SK-N-MC (cell line): ENCODE data around the gene GPBP1.
"Not testable (repeated sequence)": the region's sequence is repeated elsewhere in the genome, so short reads cannot be mapped to it uniquely, and the experiment has no call there.

ENCODE experiments used
- DNase-seq: peaks from one replicate; pipeline ENCODE4 v3.0.0-alpha.2; 2011; ENCODE audit warnings: low read depth, low spot score
- H3K27ac ChIP-seq: fragments of 200-600 bp; sonication (generic); 2 replicates; pipeline ENCODE4 v1.5.1; 2016; ENCODE audit warnings: mixed run types
- H3K36me3 ChIP-seq: fragments of 200-600 bp; sonication (generic); 2 replicates; pipeline ENCODE4 v1.6.1; 2017; ENCODE audit warnings: antibody characterized with exemption, low read length, mixed read lengths; ENCODE audit not compliant: insufficient read depth
- H3K4me3 ChIP-seq: fragments of 200-600 bp; sonication (generic); 2 replicates; pipeline ENCODE4 v1.5.1; 2016
- H3K9ac ChIP-seq: fragments of 200-600 bp; sonication (generic); 2 replicates; pipeline ENCODE4 v1.8.0; 2017; ENCODE audit warnings: mixed run types, mixed read lengths; ENCODE audit not compliant: insufficient read length
- H3K9me3 ChIP-seq: fragments of 200-600 bp; sonication (generic); 2 replicates; pipeline ENCODE4 v1.6.1; 2017; ENCODE audit warnings: low read depth, mild to moderate bottlenecking, antibody characterized with exemption, low read length, moderate library complexity, mixed read lengths
- EZH2 ChIP-seq: fragments of 200-600 bp; sonication (generic); IDR thresholded peaks from one replicate; pipeline ENCODE4 v1.6.1; 2017; ENCODE audit warnings: antibody characterized with exemption
- FOXP2 ChIP-seq: optimal IDR thresholded peaks from 2 replicates; pipeline ENCODE3; 2011; ENCODE audit warnings: mild to moderate bottlenecking, moderate library complexity; ENCODE audit not compliant: insufficient read depth; ENCODE audit errors: extremely low read length, control extremely low read depth
- POLR2AphosphoS5 ChIP-seq: IDR thresholded peaks from 2 replicates; pipeline ENCODE4 v1.6.1; 2012; ENCODE audit warnings: mild to moderate bottlenecking, low read depth, low read length, borderline replicate concordance

GPBP1 gene

GRCh38 chr5:57276353-57276752 is 102.5 kb downstream of the GPBP1 start:
- H3K36me3 ChIP-seq: no peaks in the 10 kb centered on the region

GRCh38 chr5:57277085-57277484 is 103.2 kb downstream of the GPBP1 start:
- DNase-seq: peak; percentile 30
- TF ChIP-seq EZH2 (no peak), POLR2AphosphoS5 (no peak), FOXP2 (no peak)
- H3K27ac ChIP-seq: no peak overlapping the region

More at GRCh38 chr5:57276353-57276752, 102.5 kb downstream of the GPBP1 start:
- no peak for DNase-seq
- TF ChIP-seq EZH2 (no peak), POLR2AphosphoS5 (no peak), FOXP2 (no peak)
- no peak overlapping the region for H3K27ac ChIP-seq
- H3K9me3 ChIP-seq: no peaks in the 10 kb centered on the region
- no peak overlapping the region for H3K4me3 ChIP-seq
- H3K9ac ChIP-seq: no peak overlapping the region

GRCh38 chr5:57280853-57281252 is 107.0 kb downstream of the GPBP1 start:
- no peak overlapping the region for H3K27ac ChIP-seq
- H3K4me3 ChIP-seq: no peak overlapping the region
- DNase-seq: no peak
- no peak overlapping the region for H3K9ac ChIP-seq
- H3K36me3 ChIP-seq: no peaks in the 10 kb centered on the region
- TF ChIP-seq FOXP2: no peak
- no peak for TF ChIP-seq EZH2
- no peak for TF ChIP-seq POLR2AphosphoS5
- H3K9me3 ChIP-seq: no peaks in the 10 kb centered on the region

More at GRCh38 chr5:57277085-57277484, 103.2 kb downstream of the GPBP1 start:
- Histone ChIP-seq H3K9ac (no peak overlapping the region), H3K9me3 (no peaks in the 10 kb centered on the region), H3K4me3 (no peak overlapping the region), H3K36me3 (no peaks in the 10 kb centered on the region)

GRCh38 chr5:57285084-57285483 is 111.2 kb downstream of the GPBP1 start:
- H3K27ac ChIP-seq, H3K9ac ChIP-seq, H3K9me3 ChIP-seq, H3K4me3 ChIP-seq, H3K36me3 ChIP-seq, DNase-seq: not testable (repeated sequence)

GRCh38 chr5:57291894-57292293 is 118.0 kb downstream of the GPBP1 start:
- Histone ChIP-seq H3K27ac (no peak overlapping the region), H3K9me3 (no peaks in the 10 kb centered on the region), H3K9ac (no peak overlapping the region), H3K4me3 (no peak overlapping the region), H3K36me3 (no peaks in the 10 kb centered on the region)
- DNase-seq: no peak
- no peak for TF ChIP-seq POLR2AphosphoS5

- Histone ChIP-seq H3K27ac (no peak overlapping the region), H3K36me3 (no peaks in the 10 kb centered on the region), H3K9me3 (no peaks in the 10 kb centered on the region), H3K9ac (no peak overlapping the region), H3K4me3 (no peak overlapping the region)
- no peak for TF ChIP-seq FOXP2
- no peak for TF ChIP-seq POLR2AphosphoS5
- no peak for TF ChIP-seq EZH2
- DNase-seq: no peak
These were observed 118.5 kb downstream of the GPBP1 start for GRCh38 chr5:57292336-57292735.

GRCh38 chr5:57298295-57298984 is 124.6 kb downstream of the GPBP1 start:
- H3K4me3 ChIP-seq: no peak overlapping the region
- no peak overlapping the region for H3K27ac ChIP-seq
- no peak overlapping the region for H3K9ac ChIP-seq
- H3K9me3 ChIP-seq: no peaks in the 10 kb centered on the region
- peak; percentile 37 for DNase-seq
- no peak for TF ChIP-seq POLR2AphosphoS5
- no peak for TF ChIP-seq FOXP2
- TF ChIP-seq EZH2: no peak
- no peaks in the 10 kb centered on the region for H3K36me3 ChIP-seq

GRCh38 chr5:57298985-57299491 is 125.2 kb downstream of the GPBP1 start:
- TF ChIP-seq FOXP2 (no peak), EZH2 (no peak), POLR2AphosphoS5 (no peak)
- Histone ChIP-seq H3K9me3 (no peaks in the 10 kb centered on the region), H3K4me3 (no peak overlapping the region), H3K27ac (no peak overlapping the region), H3K9ac (no peak overlapping the region), H3K36me3 (no peaks in the 10 kb centered on the region)
- peak; percentile 72 for DNase-seq

- no peaks in the 10 kb centered on the region for H3K36me3 ChIP-seq
- no peak overlapping the region for H3K27ac ChIP-seq
- TF ChIP-seq FOXP2 (no peak), EZH2 (no peak), POLR2AphosphoS5 (no peak)
- H3K4me3 ChIP-seq: no peak overlapping the region
- DNase-seq: no peak
- no peaks in the 10 kb centered on the region for H3K9me3 ChIP-seq
- no peak overlapping the region for H3K9ac ChIP-seq
These were observed 126.1 kb downstream of the GPBP1 start for GRCh38 chr5:57299986-57300385.
